ENCODE data around the gene ESPN. TPM values are rescaled to one million over a fixed set of nuclear protein-coding genes. Genes with fewer than 3 reads are reported as not detected.

ESPN gene
- total RNA-seq, 1 experiment from 2014 or later = 53.1 TPM

DNA sequence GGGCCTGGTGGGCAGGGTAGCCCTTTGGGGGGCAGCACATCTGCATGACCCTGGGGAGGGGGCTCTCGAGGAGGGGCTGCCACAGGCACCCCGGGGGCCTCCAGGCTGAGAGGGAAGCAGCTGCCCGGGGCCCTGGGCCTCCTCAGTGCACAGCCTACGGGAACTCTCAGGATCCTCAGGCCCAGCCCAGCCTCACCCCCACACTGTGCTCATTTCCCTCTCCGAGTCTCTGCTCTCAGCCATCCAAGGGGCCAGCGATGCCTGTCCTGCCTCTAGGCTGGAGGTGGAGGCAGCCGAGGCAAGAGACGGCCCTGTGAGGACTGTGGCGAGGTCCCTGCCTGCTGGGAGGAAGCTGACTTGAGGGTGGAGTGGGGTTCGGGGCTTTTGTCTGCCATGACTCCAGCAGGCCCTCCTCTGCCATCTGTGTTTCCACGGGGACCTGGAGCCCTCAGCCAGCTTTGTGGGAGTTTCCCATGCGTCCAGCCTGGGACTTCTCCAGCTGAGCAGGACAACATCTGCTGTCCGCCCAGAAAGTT lies 74.1 kb downstream of the ESPN start:
- Mint-ChIP-seq H3K4me1 (peaks cover 18 to 19% of the 10 kb centered on the region in 2 experiments), H3K36me3 (ENCODE audit: insufficient read depth in 1 of 3, low read depth in 3 of 3) (peaks cover 0 to 4% (median 0%) of the 10 kb centered on the region in 3 experiments; a peak in 2 of 7 replicates), H3K27me3 (ENCODE audit: low read depth) (peaks cover 38% of the 10 kb centered on the region), H3K27ac (no peak overlapping the region), H3K9me3 (no peaks in the 10 kb centered on the region), H3K4me3 (peak overlapping the region in 1 of 2 experiments; percentile 25; a peak in 1 of 5 replicates)
- Histone ChIP-seq H3K27me3 (ENCODE audit: insufficient read depth, low read length) (no peaks in the 10 kb centered on the region), H3K56ac (ENCODE audit: insufficient read length, low read depth, low read length) (no peak overlapping the region), H3K4me1 (ENCODE audit: insufficient read depth, low read length) (peaks cover 4% of the 10 kb centered on the region; the same call in 1 of the 2 replicates), H2BK5ac (ENCODE audit: insufficient read length, low read length) (no peak overlapping the region), H3K79me1 (ENCODE audit: insufficient read depth, low read depth, low read length, poor library complexity, severe bottlenecking) (no peaks in the 10 kb centered on the region), H3K79me2 (ENCODE audit: insufficient read depth, low read length) (no peaks in the 10 kb centered on the region), H2BK20ac (ENCODE audit: low read depth, low read length, poor library complexity, severe bottlenecking) (no peak overlapping the region), H3T11ph (ENCODE audit: low read length) (no peak overlapping the region), H2BK120ac (ENCODE audit: low read depth, low read length, poor library complexity, severe bottlenecking) (no peak overlapping the region), H2BK15ac (ENCODE audit: low read depth, low read length) (no peak overlapping the region), H3K4ac (ENCODE audit: low read depth, low read length) (no peak overlapping the region), H2AFZ (ENCODE audit: low read length) (no peak overlapping the region), H3K23ac (ENCODE audit: insufficient read length, low read depth, low read length) (no peak overlapping the region), H4K91ac (ENCODE audit: insufficient read length, low read depth, low read length) (no peak overlapping the region), H3K18ac (ENCODE audit: insufficient read length, low read depth, low read length) (no peak overlapping the region), H3K9me3 (ENCODE audit: control insufficient read depth, low read depth, low read length) (no peaks in the 10 kb centered on the region), H3K9ac (ENCODE audit: extremely low read depth, insufficient read length, low read length) (no peak overlapping the region), H3K23me2 (ENCODE audit: insufficient read length, low read depth, low read length, poor library complexity, severe bottlenecking) (peaks cover 9% of the 10 kb centered on the region), H3K27ac (ENCODE audit: insufficient read length, low read depth, low read length) (no peak overlapping the region), H4K5ac (ENCODE audit: insufficient read length, low read depth, low read length) (no peak overlapping the region), H2AK5ac (ENCODE audit: insufficient read length, low read length) (no peak overlapping the region), H3K14ac (ENCODE audit: insufficient read depth, low read length) (no peak overlapping the region), H2BK12ac (ENCODE audit: insufficient read length, low read depth, low read length) (no peak overlapping the region), H3K4me2 (ENCODE audit: insufficient read depth, insufficient read length, low read length) (no peak overlapping the region), H4K8ac (replicated peaks; ENCODE audit: insufficient read length, low read depth, low read length) (no peak overlapping the region), H4K20me1 (ENCODE audit: control insufficient read depth, insufficient read depth, insufficient read length) (no peaks in the 10 kb centered on the region)
- no peak for TF ChIP-seq CTCF (conservative IDR thresholded peaks at IDR 0.05)
- WGBS (ENCODE audit: extremely low coverage, insufficient read length, low lambda C conversion rate) = no CpG with 5 or more reads among the region's 13 CpGs
- DNase-seq = no peak
